DMS153 treated with DMSO at 0.1 percent for 48 hours (cell line): ENCODE data around the gene MAPKAP1.

Experiments
- DNase-seq: peaks from one replicate; lab custom pipeline; 2025; ENCODE audit not compliant: unreplicated experiment; lab: John Stamatoyannopoulos, UW

Gene MAPKAP1

GRCh38 chr9:125541840-125542243 lies 165.2 kb downstream of the MAPKAP1 start:
- peak; percentile 93 for DNase-seq

GRCh38 chr9:125540497-125540896 lies 166.5 kb downstream of the MAPKAP1 start:
- no peak for DNase-seq

DNA sequence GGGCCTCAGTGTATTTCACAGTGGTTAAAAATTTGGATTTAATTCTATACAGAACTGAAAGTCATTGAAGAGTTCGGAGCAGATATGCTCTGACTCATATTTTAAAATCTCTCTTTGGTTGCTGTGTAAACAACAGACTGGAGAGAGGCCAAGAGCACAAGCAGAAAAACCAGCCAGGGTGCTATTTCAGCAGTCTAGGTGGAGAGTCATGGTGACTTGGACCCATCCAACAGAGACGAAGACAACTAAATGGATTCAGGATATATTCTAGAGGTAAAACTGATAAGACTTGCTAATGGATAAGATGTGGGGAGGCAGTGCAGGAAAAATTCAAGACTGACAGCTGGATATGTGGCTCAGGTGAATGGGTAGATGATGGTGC lies 168.9 kb downstream of the MAPKAP1 start:
- peak; percentile 74 for DNase-seq

DNA sequence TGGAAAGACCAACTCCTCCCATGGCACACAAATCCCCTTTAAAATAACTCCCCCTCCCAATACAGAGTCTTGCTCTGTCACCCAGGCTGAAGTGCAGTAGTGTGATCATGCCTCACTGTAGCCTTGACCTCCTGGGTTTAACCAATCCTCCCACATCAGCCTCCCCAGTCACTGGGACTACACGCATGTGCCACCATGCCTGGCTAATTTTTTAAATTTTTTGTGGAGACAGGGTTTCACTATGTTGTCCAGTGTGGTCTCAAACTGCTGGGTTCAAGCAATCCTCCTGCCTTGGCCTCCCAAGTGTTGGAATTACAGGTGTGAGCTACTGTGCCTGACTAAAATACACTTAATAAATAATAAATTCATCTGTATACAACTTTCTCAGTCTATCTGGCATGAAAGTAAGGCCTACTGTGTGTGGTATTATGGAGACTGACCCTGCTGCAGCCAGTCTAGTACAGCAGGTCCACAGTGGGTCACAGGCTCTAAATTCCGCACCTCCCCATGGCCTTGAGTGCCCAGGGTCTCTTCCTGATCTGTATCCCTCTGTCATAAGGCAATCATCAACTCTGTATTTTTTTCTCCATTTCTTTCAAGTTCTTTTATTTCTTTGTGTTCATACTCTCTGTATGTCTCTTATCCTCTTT lies 169.4 kb downstream of the MAPKAP1 start:
- DNase-seq = no peak

DNA sequence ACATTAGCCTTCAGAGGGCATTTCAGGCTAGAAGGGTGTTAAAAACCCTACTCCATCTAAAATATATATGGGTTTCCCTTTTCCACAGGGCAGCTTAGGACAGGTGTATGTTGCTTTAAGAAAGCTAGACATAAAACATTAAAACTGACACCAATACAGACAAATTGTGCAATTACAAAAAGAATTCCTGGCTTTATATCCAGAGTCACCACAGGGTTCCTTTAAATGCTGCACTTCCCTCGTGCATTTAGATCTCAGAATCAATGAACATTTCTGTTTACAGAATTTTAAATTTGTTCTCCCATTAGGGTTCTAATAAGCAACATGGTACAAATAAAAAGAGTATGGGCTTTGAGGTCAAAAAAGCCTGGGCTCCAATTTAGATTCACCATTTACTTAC lies 170.2 kb downstream of the MAPKAP1 start:
- no peak for DNase-seq

DNA sequence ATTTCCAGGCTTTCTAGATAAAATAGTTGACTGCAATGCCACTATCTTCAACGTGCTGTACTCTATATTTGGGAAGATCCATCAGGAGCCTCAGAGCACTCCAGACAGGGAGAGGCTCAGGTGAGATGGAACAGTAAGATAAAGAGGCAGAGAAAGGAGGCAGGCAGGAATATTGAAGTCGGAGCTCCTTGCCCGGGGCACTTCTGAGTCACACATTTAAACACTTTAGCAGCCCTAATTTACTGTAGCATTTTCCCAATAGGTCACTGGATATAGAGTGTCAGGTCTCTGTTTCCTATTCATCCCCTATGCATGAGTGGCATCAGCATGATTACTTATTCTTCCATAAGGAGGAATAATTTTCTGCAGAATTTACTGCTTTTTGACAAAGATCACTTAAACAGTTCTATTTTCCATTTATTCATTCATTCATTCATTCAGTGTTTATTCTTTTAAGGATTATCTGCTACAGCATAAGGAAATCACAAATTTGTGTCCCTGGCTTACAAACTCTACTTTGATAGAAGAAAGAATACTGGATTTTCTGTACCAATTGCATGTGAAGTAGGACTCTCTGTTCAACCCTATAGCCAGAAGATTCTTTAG lies 170.7 kb downstream of the MAPKAP1 start:
- no peak for DNase-seq

GRCh38 chr9:125534971-125535701 lies 171.9 kb downstream of the MAPKAP1 start:
- DNase-seq = no peak

DNA sequence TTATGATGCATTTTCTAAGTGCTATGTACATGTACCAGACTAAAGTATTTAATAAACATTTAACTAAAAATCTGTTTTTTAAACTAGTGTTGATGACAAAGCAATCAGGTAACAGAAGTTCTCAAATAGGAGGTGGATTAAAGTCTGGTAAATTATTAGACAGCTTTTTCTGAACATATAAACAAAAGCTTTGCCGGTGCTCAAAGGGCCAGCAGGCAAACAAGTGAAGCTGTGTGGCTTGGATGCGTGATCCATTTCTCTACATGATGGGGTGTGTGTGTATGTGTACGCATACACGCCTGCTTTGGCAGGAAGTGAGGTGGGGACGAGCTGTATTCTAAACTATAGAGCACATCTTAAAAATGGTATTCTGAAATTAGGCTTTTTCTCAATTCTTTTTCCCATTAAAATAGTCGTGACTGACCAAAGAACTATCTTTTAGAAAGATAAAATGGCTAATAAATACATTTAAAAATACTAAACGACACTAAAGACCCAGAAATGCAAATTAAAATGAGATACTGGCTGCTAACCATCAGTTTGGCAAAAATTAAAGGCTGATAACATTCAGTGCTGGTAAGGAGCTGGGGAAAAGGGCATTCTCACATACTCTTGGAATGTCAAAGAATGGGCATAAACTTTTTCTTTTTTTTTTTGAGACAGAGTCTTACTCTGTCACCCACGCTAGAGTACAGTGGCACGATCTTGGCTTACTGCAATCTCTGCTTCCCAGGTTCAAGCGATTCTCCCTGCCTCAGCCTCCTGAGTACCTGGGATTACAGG lies 174.0 kb downstream of the MAPKAP1 start:
- no peak for DNase-seq

DNA sequence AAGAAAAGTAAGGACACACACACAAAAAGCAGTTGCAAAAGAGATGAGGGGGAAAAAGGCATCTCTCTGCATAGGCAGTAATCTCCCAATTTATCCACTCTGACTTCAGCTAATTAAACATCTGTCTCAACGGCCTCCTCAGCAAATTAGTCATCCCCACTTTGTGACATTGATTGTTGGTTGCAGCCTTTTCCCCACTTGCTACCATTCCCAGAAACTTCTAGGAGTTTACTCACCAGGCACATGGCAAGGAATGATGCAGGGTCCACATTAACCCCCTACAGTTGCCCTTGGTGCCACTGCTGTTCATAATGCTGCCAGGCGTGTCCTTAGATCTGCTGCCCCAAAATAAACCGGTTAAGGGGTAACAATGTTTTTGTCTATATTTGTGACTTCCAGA lies 174.6 kb downstream of the MAPKAP1 start:
- DNase-seq = no peak

- no peak for DNase-seq
Measured at GRCh38 chr9:125529589-125530515, 177.2 kb downstream of the MAPKAP1 start.

GRCh38 chr9:125529107-125529506 lies 177.9 kb downstream of the MAPKAP1 start:
- DNase-seq = no peak

DNA sequence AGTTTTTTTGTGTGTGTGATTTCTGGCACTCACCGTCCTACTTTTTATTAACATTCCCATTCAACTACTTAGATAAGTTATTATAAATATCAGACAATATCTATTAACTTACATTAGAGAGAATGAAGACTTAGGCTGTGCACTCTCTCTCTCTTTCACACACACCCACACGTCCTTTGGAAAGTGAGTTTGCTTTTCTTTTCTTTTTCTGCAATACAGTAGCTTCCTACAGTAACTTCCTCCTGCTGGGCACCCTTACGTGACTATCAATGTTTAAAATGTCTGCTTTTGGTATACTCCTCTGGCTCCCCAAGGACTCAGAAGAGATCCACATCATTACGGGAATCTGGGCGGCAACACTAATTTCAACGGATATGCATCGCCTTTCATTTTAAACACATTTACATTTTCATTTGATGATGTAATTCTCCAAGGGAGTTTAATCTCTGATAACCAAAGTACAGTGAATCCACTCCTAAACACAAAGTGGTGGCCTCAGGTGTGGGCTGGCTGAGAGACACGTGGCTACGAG lies 179.5 kb downstream of the MAPKAP1 start:
- DNase-seq = no peak

GRCh38 chr9:125525921-125526631 lies 180.9 kb downstream of the MAPKAP1 start:
- DNase-seq = no peak

- no peak for DNase-seq
Measured at GRCh38 chr9:125524583-125525355, 182.2 kb downstream of the MAPKAP1 start.

DNA sequence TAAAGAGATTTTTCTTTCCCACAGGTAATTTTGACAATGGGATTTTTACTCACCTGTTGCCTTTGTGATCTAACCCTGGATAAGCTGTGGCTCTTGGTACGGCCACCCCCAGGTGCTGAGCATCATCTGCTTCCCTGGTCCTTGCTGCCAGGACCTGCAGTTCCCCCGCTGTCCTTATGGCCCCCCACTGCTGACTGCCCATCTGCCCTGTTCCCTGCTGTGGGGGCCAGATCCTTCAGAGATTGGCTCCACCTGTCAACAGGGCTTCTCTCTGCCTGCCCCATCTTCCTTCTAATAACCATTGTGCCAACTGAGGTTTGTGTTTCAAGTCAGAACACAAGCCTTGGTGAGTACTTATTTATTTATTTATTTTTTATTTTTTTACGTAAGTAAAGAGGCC lies 183.3 kb downstream of the MAPKAP1 start:
- DNase-seq = no peak

GRCh38 chr9:125522328-125522725 lies 184.7 kb downstream of the MAPKAP1 start:
- no peak for DNase-seq

GRCh38 chr9:125521462-125522327 lies 185.3 kb downstream of the MAPKAP1 start:
- DNase-seq = no peak

DNA sequence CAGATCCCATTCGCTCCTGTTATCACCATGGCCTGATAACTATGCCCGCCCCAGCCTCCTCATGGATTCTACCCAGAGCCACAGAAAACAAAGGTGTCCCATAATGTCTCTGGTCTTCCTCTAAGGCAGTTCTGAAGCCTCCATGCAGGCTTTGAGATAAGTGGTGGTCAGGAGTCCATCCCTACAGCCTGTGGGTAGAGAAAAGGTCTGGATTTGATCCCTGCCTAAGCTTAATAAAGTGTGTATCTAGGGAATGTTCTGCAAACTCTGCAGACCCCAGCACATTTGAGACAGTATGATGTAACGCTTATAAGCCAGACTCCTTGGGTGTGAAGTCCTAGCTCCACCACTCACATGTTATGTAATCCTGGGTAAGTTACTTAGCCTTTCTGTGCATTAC lies 187.3 kb downstream of the MAPKAP1 start:
- DNase-seq = no peak
